ENCODE data around the gene AP4B1.

The AP4B1 gene

GRCh38 chr1:113904674-113905434 is at the start of gene AP4B1, which contains the start of gene DCLRE1B (continued):
- TF ChIP-seq ZNF510 (tag by site-specific recombination; IDR thresholded peaks at IDR 0.05; ENCODE audit: insufficient replicate concordance) (no peak), BCL11A (tag by site-specific recombination; IDR thresholded peaks at IDR 0.05; ENCODE audit: low read depth) (peak; percentile 61; the same call in 1 of the 2 replicates), ZNF768 (tag by site-specific recombination; IDR thresholded peaks at IDR 0.05) (no peak), ZNF140 (tag by site-specific recombination; IDR thresholded peaks at IDR 0.05) (no peak), ZBTB44 (tag by site-specific recombination; IDR thresholded peaks at IDR 0.05) (peak; percentile 85), ZBTB20 (tag by site-specific recombination; IDR thresholded peaks at IDR 0.05) (peak; percentile 83; the same call in 1 of the 2 replicates), ZNF791 (tag by site-specific recombination; IDR thresholded peaks at IDR 0.05) (no peak), ZNF645 (tag by site-specific recombination; IDR thresholded peaks at IDR 0.05) (no peak), ZNF704 (tag by site-specific recombination; IDR thresholded peaks at IDR 0.05) (no peak), SCRT2 (tag by site-specific recombination; IDR thresholded peaks at IDR 0.05) (no peak), ZSCAN18 (tag by site-specific recombination; IDR thresholded peaks at IDR 0.05) (no peak), ZBTB10 (tag by site-specific recombination; IDR thresholded peaks at IDR 0.05) (no peak), ZNF292 (tag by site-specific recombination; IDR thresholded peaks at IDR 0.05; ENCODE audit: borderline replicate concordance, low read depth) (no peak), ZSCAN5A (tag by site-specific recombination; IDR thresholded peaks at IDR 0.05) (no peak), ZNF114 (tag by site-specific recombination; IDR thresholded peaks at IDR 0.05) (no peak), KLF16 (tag by site-specific recombination; IDR thresholded peaks at IDR 0.05) (peak; percentile 77), ZNF639 (tag by site-specific recombination; IDR thresholded peaks at IDR 0.05) (peak; percentile 81; the same call in 1 of the 2 replicates), ZNF48 (tag by site-specific recombination; IDR thresholded peaks at IDR 0.05) (no peak), ZFHX2 (tag by site-specific recombination; conservative IDR thresholded peaks at IDR 0.05) (peak; percentile 44), GLI2 (tag by site-specific recombination; IDR thresholded peaks at IDR 0.05; ENCODE audit: borderline replicate concordance, low read depth) (no peak), ZNF132 (tag by site-specific recombination; IDR thresholded peaks at IDR 0.05; ENCODE audit: borderline replicate concordance) (no peak), ZNF623 (tag by site-specific recombination; IDR thresholded peaks at IDR 0.05) (0 out of 2 replicates have a peak, but pooled peaks have one; percentile 33), ZNF521 (tag by site-specific recombination; IDR thresholded peaks at IDR 0.05) (no peak), ZBTB7A (tag by site-specific recombination; IDR thresholded peaks at IDR 0.05; ENCODE audit: low read depth) (no peak), ZNF248 (tag by site-specific recombination; IDR thresholded peaks at IDR 0.05) (no peak), ZNF26 (tag by site-specific recombination; IDR thresholded peaks at IDR 0.05) (no peak), OVOL3 (tag by site-specific recombination; IDR thresholded peaks at IDR 0.05) (no peak)
